Middle frontal gyrus (tissue), 1 donor: Measurements from ENCODE around the gene ACE.

ENCODE experiments used
- DNase-seq: peaks from one replicate; pipeline ENCODE4 v3.0.0-alpha.2; 2015; ENCODE audit warnings: low spot score; ENCODE audit errors: extremely low spot score

The ACE gene

DNA sequence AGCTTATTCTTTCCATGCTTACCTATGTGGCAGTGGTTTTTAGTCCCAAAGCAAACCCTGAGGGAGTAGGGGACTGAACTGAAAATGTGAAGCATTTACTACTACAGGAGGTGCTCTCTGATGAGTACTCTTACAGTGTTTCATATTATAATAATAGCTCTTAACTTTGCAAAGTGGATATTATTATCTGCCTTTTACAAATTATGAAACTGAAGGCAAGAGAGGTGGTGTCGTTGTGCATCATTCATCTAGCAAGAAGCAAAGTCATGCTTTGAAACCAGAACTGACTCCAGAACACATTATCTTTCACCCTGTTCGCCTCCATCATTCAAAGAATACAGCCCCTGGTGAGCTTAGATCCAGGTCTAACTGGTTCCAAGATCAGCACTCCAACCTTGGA lies 38.1 kb downstream of the ACE start:
- no peak for DNase-seq

DNA sequence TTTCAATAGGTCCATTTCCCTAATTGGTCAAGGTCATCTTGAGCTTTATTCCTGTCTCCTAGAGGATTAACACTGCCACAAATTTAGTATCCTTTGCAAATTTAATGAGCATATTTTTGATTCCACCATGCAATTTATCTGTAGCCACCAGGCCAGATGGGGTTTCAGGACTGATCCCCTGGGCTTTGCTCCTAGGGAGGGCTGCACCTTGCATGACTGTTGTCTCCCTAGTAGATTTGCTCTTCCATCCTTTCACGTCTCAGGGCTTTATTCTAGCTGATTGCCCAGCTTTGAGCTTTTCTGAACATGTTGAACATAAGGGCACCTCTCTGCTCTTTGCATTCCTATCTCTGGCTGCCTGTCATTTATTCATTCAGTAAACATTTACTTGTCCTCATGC lies 38.6 kb downstream of the ACE start:
- no peak for DNase-seq

DNA sequence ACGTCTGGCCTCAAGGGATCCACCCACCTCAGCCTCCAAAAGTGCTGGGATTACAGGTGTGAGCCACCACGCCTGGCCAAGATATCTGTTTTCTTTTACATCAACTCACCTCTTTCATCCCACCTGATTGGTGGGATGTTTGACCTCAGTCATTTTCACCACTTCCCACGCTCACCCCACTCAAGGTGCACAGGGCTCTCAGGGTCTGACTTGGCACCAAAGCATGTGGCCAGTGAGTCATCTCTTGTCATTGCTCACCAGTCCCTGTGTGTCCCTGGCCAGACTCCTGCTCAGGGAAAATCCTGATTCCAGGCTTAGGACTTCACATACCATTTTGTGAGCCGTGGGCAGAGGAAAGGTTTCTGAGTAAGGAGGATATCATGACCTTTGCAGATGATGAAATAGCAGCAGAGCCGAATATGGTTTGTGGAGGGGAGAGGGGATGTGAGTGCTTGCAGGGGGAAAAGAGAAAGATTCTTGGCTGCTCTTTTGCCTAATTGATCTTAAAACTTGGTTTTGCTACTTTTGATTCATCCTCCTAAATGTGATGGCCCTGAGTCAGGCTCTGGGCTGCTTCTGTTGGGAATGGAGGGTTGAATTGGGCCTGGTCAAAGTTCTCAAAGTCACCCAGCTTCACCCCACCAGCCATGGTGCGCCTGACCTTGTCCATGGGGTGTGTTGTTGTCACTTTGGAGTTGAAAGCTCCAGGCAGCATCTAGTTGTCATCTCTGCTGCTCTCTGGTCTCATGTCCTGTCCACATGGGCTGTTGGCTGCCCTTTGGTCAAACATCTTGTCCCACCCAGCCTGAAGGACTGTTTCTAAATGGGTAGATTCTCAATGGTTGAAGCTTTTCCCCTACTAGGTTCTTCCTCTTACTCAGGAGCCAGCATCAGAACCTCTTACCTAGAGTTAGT lies 40.3 kb downstream of the ACE start:
- DNase-seq, result no peak

DNA sequence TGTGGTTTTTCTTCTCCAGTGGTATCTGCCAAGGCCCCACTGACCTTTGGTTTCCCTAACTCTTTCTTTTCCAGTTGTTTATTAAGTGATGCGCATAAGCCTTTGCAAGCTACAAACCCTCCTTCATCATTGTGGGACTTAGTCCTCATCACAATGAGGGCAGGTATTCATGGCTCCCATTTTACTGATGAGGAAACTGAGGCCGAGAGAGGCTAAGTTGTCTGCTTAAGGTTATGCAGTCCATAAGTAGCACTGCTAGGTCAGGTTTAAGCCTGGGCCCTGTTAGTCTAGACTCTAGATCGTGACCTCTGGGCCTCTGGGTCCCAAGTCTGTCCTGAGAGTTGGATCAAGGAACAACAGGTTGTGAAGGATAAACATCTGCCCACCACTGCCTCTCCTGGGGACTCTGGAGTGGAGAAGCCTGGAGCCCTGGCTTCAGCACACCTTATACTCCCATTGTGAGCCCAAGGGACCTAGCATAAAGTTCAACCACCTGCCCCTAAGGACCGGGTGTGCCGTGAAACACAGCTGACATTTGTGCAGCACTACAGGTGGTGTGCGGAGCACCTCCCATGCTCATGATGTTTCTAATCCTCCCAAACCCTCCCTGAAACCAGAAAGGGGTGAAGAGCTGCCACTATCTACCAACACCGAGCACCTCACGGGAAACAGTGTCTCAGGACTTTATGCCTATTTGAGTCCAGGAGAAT lies 41.1 kb downstream of the ACE start:
- no peak for DNase-seq

DNA sequence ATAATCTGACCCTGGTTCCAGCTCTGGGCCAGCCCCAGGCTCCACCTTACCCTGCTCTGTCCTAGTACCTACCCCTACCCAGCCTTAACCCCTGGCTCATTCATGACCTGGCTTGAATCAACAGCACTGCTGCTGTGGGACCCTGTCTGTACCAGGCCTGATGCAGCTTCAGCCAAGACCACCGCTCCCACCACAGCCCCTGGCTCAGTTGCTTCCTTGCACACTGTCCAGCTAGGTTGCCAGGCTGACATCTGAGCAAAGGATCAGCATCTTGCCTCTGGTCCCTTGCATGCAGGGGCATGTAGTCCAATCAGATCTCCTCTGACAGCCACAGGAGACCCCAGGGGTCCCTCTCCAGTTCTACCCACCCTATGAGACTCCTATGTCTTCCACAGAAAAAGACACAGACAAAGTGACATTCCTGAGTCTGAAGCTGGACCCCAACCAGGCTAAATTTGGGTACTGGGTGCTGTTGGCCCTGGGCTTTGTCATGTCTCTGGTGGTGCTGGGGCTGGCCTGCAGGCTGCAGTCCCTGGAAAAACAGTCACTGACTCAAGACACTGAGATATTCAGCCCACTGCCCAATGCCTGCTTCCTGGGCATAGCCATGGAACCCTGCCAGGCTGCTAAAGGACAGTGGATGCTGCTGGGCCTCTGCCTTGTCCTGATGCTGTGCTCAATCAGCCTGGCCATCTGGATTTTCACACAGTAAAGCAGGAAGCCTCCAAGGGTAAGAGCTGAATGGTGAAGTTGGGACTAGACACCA lies 42.4 kb downstream of the ACE start:
- no peak for DNase-seq

DNA sequence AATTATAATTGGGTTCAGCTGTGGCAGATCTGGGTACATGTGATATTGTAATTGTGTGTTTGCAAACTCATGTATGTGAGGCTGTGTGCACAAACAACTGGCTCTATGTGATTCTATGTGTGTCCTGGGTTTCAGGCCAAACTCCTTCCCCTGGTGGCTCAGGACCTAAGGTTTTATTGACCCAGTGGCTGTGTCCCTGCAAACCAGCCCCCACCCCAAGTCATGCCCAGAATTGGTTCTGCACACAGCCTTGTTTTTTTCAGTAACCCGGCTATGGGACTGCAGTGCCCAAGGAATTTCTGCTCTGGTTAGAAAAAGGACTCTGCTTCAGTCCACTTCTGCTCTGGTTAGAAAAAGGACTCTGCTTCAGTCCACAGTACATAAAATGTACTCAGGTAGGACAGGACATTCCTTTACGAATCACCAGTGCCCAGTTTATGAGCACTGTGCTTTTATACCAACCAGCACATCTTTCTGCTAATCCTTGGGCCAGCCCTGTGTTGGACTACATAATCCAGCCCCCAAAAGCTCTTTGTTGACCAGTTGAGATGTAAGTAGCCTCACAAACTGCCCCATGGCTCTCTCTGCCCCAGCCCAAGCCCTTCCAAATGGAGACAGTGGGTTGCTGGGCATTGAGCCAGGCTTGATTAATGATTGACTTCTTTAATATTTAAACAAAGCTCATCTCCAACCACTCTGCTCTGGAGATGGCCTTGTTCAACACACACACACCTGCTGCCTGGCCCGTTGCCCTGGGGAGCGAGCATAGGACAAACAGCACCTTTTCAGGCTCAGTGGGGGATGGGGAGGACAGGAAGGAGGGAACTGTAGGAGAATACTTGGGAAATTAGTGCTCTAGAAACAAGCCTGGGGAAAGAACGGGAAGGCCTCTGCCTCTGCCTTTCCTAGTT lies 43.4 kb downstream of the ACE start:
- DNase-seq, result no peak

DNA sequence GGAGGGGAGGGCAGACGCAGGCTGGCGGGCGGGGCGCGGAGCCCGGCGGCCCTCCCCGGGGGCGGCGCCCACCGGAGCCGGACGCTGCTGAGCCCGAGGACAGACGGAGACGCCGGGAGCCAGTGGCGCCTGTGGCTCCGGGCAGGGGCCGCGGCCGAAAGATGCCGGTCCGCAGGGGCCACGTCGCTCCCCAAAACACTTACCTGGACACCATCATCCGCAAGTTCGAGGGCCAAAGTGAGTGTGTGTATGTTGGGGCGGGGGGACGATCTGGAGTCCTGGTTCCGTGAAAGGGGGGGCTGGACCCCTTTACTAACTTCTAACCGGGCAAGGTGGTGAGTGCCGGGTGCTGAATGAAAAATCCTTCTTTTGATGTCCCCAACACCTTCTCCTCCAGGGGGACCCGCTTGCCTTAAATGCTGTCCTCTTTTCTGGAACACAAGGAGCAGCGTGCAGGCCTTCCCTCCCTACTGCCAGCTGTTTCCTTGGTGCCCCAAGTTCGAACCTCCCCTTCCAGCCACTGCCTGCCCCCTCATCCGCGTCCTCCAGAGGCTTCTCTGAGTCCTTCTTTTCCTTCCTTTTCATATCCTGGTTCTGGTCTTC lies 46.5 kb downstream of the ACE start, which contains the start of gene KCNH6:
TSS of gene KCNH6 (plus strand) at position 106 of the 603 bp plus-strand sequence. CDS start at position 162, 56 bp downstream.
- DNase-seq, result no peak

DNA sequence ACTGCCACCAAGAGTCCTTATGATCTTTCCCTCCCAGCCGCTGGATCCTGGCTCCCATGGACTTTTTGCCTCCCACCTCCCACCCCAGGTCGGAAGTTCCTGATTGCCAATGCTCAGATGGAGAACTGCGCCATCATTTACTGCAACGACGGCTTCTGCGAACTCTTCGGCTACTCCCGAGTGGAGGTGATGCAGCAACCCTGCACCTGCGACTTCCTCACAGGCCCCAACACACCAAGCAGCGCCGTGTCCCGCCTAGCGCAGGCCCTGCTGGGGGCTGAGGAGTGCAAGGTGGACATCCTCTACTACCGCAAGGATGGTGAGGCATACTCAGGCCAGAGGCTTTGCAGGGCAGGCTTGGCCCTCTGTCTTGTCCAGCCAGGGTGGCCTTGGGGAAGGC lies 47.2 kb downstream of the ACE start:
- no peak for DNase-seq

DNA sequence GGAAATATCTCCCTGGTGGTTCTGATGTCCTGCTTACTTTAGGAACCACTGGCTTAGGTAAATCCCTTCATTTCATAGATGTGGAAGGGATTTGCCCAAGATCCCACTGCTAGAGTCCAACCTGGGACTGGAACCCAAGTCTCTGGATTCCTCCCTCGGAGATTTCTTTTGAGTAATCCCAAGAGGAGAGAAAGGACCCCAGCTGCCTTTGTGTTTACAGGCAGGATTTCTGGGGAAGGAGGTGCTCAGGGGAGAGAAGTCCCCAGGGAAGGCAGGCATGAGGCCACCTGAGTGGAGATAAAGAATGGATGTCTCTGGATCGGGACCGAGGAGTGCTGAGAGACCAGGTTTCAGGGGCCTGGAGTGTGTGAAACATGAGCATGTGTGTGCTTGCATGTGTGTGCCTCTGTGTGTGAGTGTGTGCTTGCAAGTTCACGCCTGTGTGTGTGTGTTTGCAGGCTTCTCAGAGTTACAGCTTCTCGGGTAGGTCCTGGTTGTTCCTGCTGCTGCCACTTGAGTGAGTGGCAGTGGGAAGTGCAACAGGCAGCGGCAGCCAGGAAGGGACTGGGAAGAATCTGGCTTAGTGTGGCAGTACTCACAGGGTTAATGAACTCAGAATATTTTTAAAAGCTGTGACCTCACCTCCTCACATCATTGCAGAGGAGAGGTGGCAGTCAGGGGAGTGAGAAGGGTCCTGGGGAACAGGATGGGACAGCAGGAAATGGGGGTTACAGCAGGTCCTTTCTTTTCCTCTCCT lies 48.5 kb downstream of the ACE start:
- DNase-seq, result no peak

DNA sequence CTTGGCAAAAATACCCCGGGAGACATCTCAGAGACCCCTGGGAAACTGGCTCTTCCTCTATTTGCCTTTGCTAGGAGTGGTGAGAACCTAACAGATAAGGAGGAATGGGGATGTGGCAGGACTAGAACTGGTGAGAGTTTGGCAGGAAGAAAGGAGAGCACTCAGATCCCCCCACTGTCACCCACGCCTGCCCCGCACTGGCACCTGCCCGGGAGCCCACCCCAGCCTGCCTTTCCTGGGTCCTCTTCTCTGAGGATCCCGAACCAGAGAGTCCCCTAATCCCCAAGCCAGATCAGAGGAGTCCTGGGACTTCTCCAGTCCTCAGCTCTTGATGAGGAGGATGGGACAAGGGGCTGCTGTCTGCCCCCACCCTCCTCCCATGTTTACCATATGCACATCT lies 50.0 kb downstream of the ACE start:
- DNase-seq, result no peak

DNA sequence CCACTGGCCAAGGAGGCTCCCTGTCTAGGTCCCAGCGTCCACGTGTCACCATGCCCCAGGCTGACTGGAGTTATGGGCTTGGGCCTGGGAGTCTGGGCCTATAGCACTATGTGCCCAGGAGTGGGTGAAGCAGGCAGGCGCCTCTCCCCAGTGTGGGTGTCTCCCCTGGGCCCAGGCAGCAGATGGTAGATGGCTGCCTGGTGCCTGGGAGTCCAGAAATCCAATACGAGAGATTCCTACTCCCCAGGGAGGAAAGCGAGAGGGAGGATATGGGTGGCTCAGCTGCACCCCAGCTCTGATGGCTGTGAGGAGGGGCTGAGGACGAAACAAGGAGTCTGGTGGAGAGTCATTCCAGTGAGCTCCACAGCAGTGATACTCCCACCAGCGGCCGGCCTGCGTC lies 51.3 kb downstream of the ACE start:
- no peak for DNase-seq

DNA sequence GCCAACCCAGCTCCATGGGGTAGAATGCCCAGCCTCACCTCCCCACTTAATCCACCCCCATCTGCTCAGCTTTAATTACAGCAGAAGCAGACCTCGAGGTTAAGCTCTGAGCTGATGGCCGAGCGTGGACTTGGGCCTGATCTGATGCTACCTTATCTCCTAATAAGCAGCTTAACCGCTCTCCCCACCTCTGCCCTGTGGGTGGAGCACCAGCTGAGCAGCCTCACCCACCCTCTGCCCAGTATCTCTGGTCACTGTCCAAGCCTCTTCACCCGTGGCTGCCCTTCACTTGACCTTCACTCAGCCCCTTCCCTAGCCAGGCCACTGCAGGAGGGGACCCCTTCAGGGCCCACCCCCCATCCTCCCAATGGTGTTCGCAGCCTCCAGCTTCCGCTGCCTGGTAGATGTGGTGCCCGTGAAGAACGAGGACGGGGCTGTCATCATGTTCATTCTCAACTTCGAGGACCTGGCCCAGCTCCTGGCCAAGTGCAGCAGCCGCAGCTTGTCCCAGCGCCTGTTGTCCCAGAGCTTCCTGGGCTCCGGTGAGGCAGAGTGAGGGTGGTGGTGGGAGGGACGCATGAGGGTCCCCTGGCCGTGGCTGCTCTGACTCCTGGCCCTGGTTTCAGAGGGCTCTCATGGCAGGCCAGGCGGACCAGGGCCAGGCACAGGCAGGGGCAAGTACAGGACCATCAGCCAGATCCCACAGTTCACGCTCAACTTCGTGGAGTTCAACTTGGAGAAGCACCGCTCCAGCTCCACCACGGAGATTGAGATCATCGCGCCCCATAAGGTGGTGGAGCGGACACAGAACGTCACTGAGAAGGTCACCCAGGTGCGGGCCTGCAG lies 53.1 kb downstream of the ACE start:
- DNase-seq, result no peak

DNA sequence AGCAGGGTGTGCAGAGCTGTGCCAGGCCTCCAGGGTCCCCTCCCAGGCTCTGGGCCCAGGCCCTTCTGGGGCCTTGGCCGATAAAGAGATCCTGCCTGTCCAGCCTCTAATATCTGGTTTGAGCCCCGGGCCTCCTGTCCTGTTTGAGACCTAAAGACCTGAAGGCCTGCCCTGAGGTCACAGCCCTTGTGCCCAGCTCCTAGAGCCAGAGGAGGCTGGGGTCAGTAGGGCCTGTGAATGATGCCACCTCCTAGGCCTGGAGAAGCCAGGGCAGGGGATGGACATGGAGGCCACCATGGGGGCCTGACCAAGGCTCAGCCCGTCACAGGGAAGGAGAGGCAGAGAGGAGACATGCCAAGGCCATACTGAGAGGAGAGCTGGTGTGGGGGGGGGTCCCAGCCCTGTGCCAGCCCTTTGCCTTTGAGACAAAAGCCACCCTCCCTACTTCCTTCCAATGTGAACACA lies 53.7 kb downstream of the ACE start:
- DNase-seq, result no peak

DNA sequence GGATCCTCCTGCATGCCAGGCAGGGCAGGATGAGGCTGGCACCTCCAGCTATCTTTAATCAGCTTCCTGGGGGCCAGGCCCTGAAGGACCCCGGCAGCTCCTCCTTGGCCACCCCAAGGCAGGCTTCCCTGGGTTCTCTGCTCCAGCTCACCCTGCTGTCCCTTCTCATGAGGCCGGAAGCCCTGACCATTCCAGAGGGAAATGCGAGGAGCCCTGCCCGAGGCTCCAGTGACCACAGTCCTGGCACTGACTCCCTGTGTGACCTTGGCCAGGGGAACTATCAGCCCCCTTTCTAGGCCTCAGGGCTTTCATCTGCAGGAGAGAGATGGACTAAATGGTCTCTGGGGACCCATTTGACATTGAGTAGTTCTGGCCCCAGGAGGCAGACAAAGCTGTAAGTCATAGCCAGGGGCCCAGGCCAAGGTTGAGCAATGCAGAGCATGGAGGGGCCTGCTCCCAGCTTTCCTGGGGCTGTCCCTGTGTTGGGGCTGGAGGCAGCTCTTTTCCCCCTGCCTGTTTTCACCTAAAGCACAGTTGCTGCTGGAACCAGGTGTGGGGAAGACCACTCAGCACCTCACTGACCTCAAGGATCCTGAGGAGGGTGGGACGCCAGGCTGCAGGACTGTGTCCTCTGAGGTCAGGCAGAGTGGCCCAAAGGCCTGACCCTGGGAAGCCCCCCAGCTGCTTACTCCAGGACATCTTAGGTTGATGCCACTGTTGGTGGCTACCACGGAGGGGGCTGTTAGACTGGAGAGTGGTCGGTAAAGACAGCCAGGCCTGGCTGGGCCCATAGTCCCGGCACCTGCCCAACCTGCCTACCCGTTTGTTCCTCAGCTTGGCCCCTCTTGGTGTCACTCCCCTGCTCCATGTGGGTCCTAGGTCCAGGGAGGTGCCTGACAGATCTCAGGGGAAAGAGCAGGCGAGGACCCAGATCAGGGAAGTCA lies 54.4 kb downstream of the ACE start:
- DNase-seq, result no peak

DNA sequence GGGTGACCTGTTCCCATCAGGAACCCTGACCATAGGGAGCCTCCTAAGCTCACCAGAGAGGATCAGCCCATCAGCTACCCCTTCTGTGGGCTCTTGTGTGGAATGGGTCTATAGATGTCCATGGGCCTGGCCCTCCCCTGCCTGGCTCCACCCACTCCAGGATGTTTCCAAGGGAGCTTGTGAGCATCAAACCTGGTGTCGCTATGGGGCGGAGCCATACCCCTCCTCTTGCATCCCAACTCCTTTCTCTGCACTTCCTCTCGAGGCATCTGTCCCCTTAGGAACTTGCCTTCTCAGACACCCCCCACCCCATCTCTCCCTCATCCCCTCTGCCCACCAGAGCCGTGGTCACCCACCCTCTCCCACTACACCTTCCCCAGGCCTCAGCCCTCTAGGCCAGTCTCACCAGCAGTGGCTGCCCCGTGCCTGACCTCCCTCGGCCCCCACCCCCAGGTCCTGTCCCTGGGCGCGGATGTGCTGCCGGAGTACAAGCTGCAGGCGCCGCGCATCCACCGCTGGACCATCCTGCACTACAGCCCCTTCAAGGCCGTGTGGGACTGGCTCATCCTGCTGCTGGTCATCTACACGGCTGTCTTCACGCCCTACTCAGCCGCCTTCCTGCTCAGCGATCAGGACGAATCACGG lies 56.7 kb downstream of the ACE start:
- DNase-seq, result no peak

DNA sequence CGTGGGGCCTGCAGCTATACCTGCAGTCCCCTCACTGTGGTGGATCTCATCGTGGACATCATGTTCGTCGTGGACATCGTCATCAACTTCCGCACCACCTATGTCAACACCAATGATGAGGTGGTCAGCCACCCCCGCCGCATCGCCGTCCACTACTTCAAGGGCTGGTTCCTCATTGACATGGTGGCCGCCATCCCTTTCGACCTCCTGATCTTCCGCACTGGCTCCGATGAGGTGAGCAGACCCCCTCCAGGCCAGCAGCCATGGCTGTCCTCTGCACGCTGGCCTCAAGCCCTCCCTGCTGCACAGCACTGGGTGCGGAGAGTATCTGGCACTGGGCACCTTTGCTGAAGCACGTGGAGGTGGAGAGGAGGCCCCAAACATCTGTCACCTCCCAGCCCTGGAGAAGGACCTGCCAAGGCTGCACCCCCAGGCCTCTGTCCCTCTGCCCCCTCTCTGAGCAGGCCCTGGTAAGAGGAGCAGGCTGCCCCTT lies 57.3 kb downstream of the ACE start:
- no peak for DNase-seq
